Measurements from ENCODE around the gene FECH.
A peak's percentile ranks its signal among the peaks of the same experiment; 100 is the strongest.
"Not testable (repeated sequence)": the region's sequence is repeated elsewhere in the genome, so short reads cannot be mapped to it uniquely, and the experiment has no call there.

FECH gene

GRCh38 chr18:57533868-57534510, 52.5 kb downstream of the FECH start:
- POLR2A ChIA-PET, result no interaction called here
- TF ChIP-seq PKNOX1 (IDR thresholded peaks at IDR 0.05), result peak; percentile 46; the same call in 1 of the 2 replicates
- TF ChIP-seq L3MBTL2 (conservative IDR thresholded peaks at IDR 0.05), result no peak
- CTCF ChIA-PET, result no interaction called here
- no peak for DNase-seq (ENCODE audit: extremely low spot score)

GRCh38 chr18:57533006-57533867, 53.3 kb downstream of the FECH start:
- CTCF ChIA-PET, result interaction anchor here (0.7 kb wide), 1 partner anchor 29 kb away, joined by 3 read pairs; no protein-coding TSS in a partner anchor
- TF ChIP-seq LEF1 (IDR thresholded peaks at IDR 0.05; ENCODE audit: borderline replicate concordance) (no peak), TARDBP (IDR thresholded peaks at IDR 0.05) (no peak), ARNT (IDR thresholded peaks at IDR 0.05) (no peak), HDGF (IDR thresholded peaks at IDR 0.05; ENCODE audit: borderline replicate concordance) (no peak), BHLHE40 (IDR thresholded peaks at IDR 0.05; ENCODE audit: borderline replicate concordance) (no peak), ELF4 (IDR thresholded peaks at IDR 0.05) (no peak), SUZ12 (IDR thresholded peaks at IDR 0.05) (no peak), SP1 (IDR thresholded peaks at IDR 0.05) (no peak), FOXA1 (IDR thresholded peaks at IDR 0.05) (no peak), ZNF384 (IDR thresholded peaks at IDR 0.05) (no peak), L3MBTL2 (conservative IDR thresholded peaks at IDR 0.05) (no peak), CTBP1 (IDR thresholded peaks at IDR 0.05; ENCODE audit: borderline replicate concordance) (no peak), FOXM1 (IDR thresholded peaks at IDR 0.05; ENCODE audit: borderline replicate concordance) (no peak), FOXK2 (IDR thresholded peaks at IDR 0.05) (no peak), PKNOX1 (IDR thresholded peaks at IDR 0.05) (no peak), NFRKB (IDR thresholded peaks at IDR 0.05) (no peak)
- no peak for DNase-seq (ENCODE audit: extremely low spot score)
- POLR2A ChIA-PET, result no interaction called here

GRCh38 chr18:57529151-57529550, 57.4 kb downstream of the FECH start:
- no peak for DNase-seq (ENCODE audit: extremely low spot score)
- CTCF ChIA-PET, result no interaction called here
- POLR2A ChIA-PET, result no interaction called here
- no peak for TF ChIP-seq L3MBTL2 (conservative IDR thresholded peaks at IDR 0.05)
- TF ChIP-seq TARDBP (IDR thresholded peaks at IDR 0.05), result no peak
- no peak for TF ChIP-seq BHLHE40 (IDR thresholded peaks at IDR 0.05; ENCODE audit: borderline replicate concordance)
- no peak for TF ChIP-seq ZNF384 (IDR thresholded peaks at IDR 0.05)
- TF ChIP-seq FOXM1 (IDR thresholded peaks at IDR 0.05; ENCODE audit: borderline replicate concordance), result no peak
- TF ChIP-seq NFRKB (IDR thresholded peaks at IDR 0.05), result no peak
- no peak for TF ChIP-seq SUZ12 (IDR thresholded peaks at IDR 0.05)
- TF ChIP-seq FOXA1 (IDR thresholded peaks at IDR 0.05), result no peak
- TF ChIP-seq ARNT (IDR thresholded peaks at IDR 0.05), result no peak
- TF ChIP-seq PKNOX1 (IDR thresholded peaks at IDR 0.05), result no peak
- TF ChIP-seq HDGF (IDR thresholded peaks at IDR 0.05; ENCODE audit: borderline replicate concordance), result no peak
- no peak for TF ChIP-seq ELF4 (IDR thresholded peaks at IDR 0.05)
- no peak for TF ChIP-seq SP1 (IDR thresholded peaks at IDR 0.05)

- no peak for DNase-seq (ENCODE audit: extremely low spot score)
- ChIA-PET CTCF (no interaction called here), POLR2A (no interaction called here)
- TF ChIP-seq NFRKB (IDR thresholded peaks at IDR 0.05) (no peak), SP1 (IDR thresholded peaks at IDR 0.05) (no peak), LEF1 (IDR thresholded peaks at IDR 0.05; ENCODE audit: borderline replicate concordance) (no peak), ARNT (IDR thresholded peaks at IDR 0.05) (no peak), FOXK2 (IDR thresholded peaks at IDR 0.05) (no peak)
Measured at GRCh38 chr18:57527556-57528229, 58.8 kb downstream of the FECH start.

GRCh38 chr18:57523171-57523956, 63.1 kb downstream of the FECH start:
- CTCF ChIA-PET, result no interaction called here
- TF ChIP-seq ARNT (IDR thresholded peaks at IDR 0.05), result no peak
- TF ChIP-seq ELF4 (IDR thresholded peaks at IDR 0.05), result no peak
- no peak for TF ChIP-seq CTBP1 (IDR thresholded peaks at IDR 0.05; ENCODE audit: borderline replicate concordance)
- DNase-seq (ENCODE audit: extremely low spot score), result no peak
- POLR2A ChIA-PET, result no interaction called here

- POLR2A ChIA-PET; CTCF ChIA-PET; DNase-seq (ENCODE audit: extremely low spot score): not testable (repeated sequence)
Measured at GRCh38 chr18:57522348-57522747, 64.2 kb downstream of the FECH start.
